H54 (cell line): ENCODE measurements around the gene WNK1.

Source experiments
- DNase-seq: peaks from one replicate; pipeline ENCODE4 v3.0.0; 2011; ENCODE audit warnings: low spot score, mixed read lengths; ENCODE audit not compliant: insufficient read length
- FAIRE-seq: peaks from 3 replicates; lab custom pipeline; 2011; peaks lifted over from hg19 to GRCh38; lab: Jason Lieb, UNC
- POLR2A ChIP-seq: IDR thresholded peaks from 2 replicates; pipeline ENCODE4 v1.6.1; 2011; ENCODE audit warnings: low read depth, mild to moderate bottlenecking, low read length

The WNK1 gene

GRCh38 chr12:862303-862911 is 110.0 kb downstream of the WNK1 start:
- peak; percentile 38 for FAIRE-seq
- DNase-seq, result no peak
- TF ChIP-seq POLR2A, result no peak

- no peak for DNase-seq
- FAIRE-seq, result no peak
- no peak for TF ChIP-seq POLR2A
These were observed 110.9 kb downstream of the WNK1 start for GRCh38 chr12:863285-863684.

GRCh38 chr12:865614-866013 is 113.2 kb downstream of the WNK1 start:
- DNase-seq (no peak), FAIRE-seq (no peak)
- no peak for TF ChIP-seq POLR2A

- FAIRE-seq, result no peak
- DNase-seq, result no peak
- no peak for TF ChIP-seq POLR2A
These were observed 115.5 kb downstream of the WNK1 start for GRCh38 chr12:867905-868304.

GRCh38 chr12:868722-869121 is 116.3 kb downstream of the WNK1 start:
- FAIRE-seq, result no peak

GRCh38 chr12:870378-870777 is 118.0 kb downstream of the WNK1 start:
- FAIRE-seq, result no peak
- TF ChIP-seq POLR2A, result no peak

More at GRCh38 chr12:868722-869121, 116.3 kb downstream of the WNK1 start:
- no peak for DNase-seq
- no peak for TF ChIP-seq POLR2A

GRCh38 chr12:873954-874353 is 121.6 kb downstream of the WNK1 start:
- peak; percentile 92 for FAIRE-seq
- DNase-seq, result no peak
- TF ChIP-seq POLR2A, result no peak

More at GRCh38 chr12:870378-870777, 118.0 kb downstream of the WNK1 start:
- no peak for DNase-seq

- peak; percentile 94 for FAIRE-seq
- no peak for TF ChIP-seq POLR2A
- no peak for DNase-seq
These were observed 127.3 kb downstream of the WNK1 start for GRCh38 chr12:879641-880040.

GRCh38 chr12:880656-881055 is 128.3 kb downstream of the WNK1 start:
- TF ChIP-seq POLR2A, result no peak
- no peak for DNase-seq
- no peak for FAIRE-seq

GRCh38 chr12:884746-885414 is 132.5 kb downstream of the WNK1 start:
- DNase-seq, result no peak
- no peak for FAIRE-seq
- no peak for TF ChIP-seq POLR2A

- no peak for TF ChIP-seq POLR2A
- FAIRE-seq (no peak), DNase-seq (no peak)
These were observed 133.3 kb downstream of the WNK1 start for GRCh38 chr12:885701-886100.

GRCh38 chr12:886206-886605 is 133.8 kb downstream of the WNK1 start:
- DNase-seq (no peak), FAIRE-seq (no peak)

GRCh38 chr12:894226-894625 is 141.8 kb downstream of the WNK1 start:
- no peak for TF ChIP-seq POLR2A
- FAIRE-seq (peak; percentile 27), DNase-seq (no peak)

More at GRCh38 chr12:886206-886605, 133.8 kb downstream of the WNK1 start:
- TF ChIP-seq POLR2A, result no peak

GRCh38 chr12:896031-896430 is 143.7 kb downstream of the WNK1 start:
- DNase-seq, result no peak
- FAIRE-seq, result no peak
- TF ChIP-seq POLR2A, result no peak

GRCh38 chr12:897386-897785 is 145.0 kb downstream of the WNK1 start:
- FAIRE-seq (no peak), DNase-seq (no peak)
- TF ChIP-seq POLR2A, result no peak
